Astrocyte of the spinal cord (primary cell): ENCODE results near the gene RPL3.
"Not testable (repeated sequence)": the region's sequence is repeated elsewhere in the genome, so short reads cannot be mapped to it uniquely, and the experiment has no call there.

Source experiments
- DNase-seq: peaks from one replicate; pipeline ENCODE4 v3.0.0; 2011; ENCODE audit warnings: low read depth, low spot score
- H3K4me3 ChIP-seq: 2 replicates; pipeline ENCODE4 v1.5.1; 2011; ENCODE audit warnings: low read depth, mild to moderate bottlenecking, low read length, moderate library complexity
- in situ Hi-C: cut with HindIII; loops from 2 replicates; pipeline ENCODE4 v1.10.0; 2017; ENCODE audit warnings: low sequenced_read_pairs
- TF ChIP-seq, protein P1 (sequence below): IDR thresholded peaks from 2 replicates; pipeline ENCODE4 v1.5.1; 2012; ENCODE audit warnings: low read depth, mild to moderate bottlenecking, low read length, inconsistent platforms

The RPL3 gene

DNA sequence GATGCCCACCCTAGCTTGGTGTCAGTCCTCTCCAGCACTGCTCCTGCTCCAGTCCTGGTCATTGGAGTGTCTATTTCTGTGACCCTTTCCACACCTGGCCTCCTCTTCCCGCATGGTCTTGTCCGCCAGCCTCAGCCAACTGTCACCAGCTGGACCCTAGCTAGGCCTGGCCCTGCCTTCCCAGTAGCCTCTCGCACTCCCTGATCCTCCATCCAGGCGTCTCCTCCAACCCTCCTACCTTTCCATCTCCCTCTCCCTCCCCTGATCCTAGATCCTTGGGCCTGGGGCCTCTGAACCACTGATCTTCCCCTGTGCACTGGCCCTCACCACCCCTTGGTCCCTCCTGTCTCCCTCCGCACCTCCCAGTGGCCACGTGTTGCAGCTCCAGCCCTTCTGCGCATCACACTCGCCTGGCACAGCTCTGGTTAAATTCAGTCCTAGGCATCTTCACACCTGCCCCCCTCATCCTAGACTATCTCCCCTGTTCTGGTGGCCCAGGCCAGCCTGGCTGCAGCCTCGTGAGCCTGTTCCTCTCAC, 40.3 kb upstream of the RPL3 start:
- no peak overlapping the region for H3K4me3 ChIP-seq
- in situ Hi-C loops: no loop called here
- TF ChIP-seq, protein P1, sequence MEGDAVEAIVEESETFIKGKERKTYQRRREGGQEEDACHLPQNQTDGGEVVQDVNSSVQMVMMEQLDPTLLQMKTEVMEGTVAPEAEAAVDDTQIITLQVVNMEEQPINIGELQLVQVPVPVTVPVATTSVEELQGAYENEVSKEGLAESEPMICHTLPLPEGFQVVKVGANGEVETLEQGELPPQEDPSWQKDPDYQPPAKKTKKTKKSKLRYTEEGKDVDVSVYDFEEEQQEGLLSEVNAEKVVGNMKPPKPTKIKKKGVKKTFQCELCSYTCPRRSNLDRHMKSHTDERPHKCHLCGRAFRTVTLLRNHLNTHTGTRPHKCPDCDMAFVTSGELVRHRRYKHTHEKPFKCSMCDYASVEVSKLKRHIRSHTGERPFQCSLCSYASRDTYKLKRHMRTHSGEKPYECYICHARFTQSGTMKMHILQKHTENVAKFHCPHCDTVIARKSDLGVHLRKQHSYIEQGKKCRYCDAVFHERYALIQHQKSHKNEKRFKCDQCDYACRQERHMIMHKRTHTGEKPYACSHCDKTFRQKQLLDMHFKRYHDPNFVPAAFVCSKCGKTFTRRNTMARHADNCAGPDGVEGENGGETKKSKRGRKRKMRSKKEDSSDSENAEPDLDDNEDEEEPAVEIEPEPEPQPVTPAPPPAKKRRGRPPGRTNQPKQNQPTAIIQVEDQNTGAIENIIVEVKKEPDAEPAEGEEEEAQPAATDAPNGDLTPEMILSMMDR: no peak
- DNase-seq: no peak

DNA sequence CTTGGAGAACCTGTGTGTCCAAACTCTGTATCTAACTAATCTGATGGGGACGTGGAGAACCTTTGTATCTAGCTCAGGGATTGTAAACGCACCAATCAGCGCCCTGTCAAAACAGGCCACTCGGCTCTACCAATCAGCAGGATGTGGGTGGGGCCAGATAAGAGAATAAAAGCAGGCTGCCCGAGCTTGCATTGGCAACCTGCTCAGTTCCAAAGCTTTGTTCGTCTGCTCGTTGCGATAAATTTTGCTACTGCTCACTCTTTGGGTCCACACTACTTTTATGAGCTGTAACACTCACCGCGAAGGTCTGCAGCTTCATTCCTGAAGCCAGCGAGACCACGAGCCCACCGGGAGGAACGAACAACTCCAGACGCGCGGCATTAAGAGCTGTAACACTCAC, 38.8 kb upstream of the RPL3 start:
- DNase-seq, in situ Hi-C loops, H3K4me3 ChIP-seq: not testable (repeated sequence)

DNA sequence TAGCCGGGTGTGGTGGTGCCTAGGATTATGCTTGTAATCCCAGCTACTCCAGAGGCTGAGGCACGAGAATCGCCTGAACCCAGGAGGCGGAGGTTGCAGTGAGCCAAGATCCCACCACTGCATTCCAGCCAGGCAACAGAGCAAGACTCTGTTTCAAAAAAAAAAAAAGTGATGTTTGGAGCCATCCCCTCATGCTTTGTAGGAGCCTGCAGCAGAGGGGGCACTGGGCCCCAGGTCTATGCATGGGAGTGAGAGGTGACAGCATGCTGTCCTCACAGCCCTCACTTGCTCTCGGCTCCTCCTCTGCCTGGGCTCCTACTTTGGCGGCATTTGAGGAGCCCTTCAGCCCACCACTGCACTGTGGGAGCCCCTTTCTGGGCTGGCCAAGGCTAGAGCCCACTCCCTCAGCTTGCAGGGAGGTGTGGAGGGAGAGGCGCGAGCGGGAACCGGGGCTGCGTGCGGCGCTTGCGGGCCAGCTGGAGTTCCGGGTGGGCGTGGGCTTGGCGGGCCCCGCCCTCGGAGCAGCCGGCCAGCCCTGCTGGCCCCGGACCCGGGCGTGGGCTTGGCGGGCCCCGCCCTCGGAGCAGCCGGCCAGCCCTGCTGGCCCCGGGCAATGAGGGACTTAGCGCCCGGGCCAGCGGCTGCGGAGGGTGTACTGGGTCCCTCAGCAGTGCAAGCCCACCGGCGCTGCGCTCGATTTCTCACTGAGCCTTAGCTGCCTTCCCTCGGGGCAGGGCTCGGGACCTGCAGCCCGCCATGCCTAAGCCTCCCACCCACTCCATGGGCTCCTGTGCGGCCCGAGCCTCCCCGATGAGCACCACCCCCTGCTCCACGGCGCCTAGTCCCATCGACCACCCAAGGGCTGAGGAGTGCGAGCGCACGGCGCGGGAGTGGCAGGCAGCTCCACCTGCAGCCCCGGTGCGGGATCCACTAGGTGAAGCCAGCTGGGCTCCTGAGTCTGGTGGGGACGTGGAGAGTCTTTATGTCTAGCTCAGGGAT, 38.0 kb upstream of the RPL3 start:
- DNase-seq, H3K4me3 ChIP-seq, in situ Hi-C loops: not testable (repeated sequence)

DNA sequence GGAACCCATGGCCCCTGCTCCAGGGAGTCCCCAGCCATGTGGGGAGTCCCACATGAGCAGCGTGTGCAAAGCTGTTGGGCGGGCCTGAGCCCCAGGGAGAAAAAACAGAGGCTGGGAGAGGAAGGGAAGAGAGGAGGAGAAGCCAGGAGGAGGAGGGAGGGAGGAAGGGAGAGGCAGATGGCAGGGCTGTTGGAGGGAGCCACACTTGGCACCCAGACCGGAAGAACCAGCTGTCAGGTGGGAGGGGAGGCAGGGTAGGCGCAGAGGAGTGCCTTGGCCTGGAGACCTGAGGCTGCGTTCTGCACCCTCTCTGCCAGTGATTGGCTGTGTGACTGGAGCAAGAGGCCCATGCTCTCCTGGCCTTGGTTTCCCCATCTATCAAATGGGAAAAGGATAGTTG, 37.0 kb upstream of the RPL3 start:
- DNase-seq: no peak
- no peak overlapping the region for H3K4me3 ChIP-seq
- in situ Hi-C loops: no loop called here
- TF ChIP-seq, protein P1: no peak

DNA sequence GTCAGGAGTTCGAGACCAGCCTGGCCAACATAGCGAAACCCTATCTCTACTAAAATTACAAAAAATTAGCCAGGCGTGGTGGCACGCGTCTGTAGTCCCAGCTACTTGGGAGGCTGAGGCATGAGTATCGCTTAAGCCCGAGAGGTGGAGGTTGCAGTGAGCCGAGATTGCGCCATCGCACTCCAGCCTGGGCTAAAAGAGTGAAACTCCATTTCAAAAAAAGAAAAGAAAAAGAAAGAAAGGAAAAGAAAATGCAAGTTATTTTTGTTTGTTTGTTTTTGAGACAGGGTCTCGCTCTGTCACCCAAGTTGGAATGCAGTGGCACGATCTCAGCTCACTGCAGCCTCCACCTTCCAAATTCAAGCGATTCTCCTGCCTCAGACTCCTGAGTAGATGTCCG, 36.4 kb upstream of the RPL3 start:
- DNase-seq, H3K4me3 ChIP-seq, in situ Hi-C loops: not testable (repeated sequence)

DNA sequence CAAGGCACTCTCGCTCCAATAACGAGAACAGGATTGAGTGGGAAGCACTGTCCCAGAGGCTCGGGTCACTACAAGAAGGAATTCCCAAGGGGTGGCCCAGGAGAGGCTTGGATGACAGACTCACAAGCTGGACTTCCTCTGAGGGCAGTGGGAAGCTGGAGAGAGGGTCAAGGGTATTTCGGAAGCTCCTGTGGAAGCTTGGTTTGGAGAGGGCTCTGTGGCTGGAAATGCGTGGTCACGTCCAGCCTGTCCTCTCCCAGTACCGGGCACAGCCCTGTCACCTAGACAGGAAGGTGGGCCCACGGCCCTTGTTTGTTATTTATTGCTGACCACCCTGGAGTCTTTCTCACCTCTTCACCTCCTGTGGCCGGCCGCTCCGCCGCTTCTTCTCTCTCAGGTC, 35.7 kb upstream of the RPL3 start:
- in situ Hi-C loops: no loop called here
- no peak for DNase-seq
- H3K4me3 ChIP-seq: no peak overlapping the region
- TF ChIP-seq, protein P1: no peak

DNA sequence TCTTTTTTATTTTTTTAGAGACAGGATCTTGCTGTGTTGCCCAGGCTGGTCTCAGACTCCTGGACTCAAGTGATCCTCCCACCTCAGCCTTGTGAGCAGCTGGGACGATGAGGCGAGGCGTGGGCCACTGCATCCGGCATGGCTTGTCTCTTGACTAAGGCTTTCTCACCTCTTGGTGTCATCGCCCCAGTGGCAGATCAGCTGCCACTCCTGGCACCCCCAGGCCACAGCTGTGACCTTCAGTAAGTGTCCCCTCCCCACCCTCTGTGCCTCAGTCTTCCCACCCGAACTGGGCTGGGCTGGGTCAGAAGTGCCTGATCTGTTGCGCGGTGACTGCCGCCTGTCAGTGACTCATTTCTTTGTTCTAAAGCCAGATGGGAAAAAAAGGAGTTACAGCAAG, 33.9 kb upstream of the RPL3 start:
- no peak overlapping the region for H3K4me3 ChIP-seq
- DNase-seq: no peak
- in situ Hi-C loops: no loop called here
- TF ChIP-seq, protein P1: no peak

DNA sequence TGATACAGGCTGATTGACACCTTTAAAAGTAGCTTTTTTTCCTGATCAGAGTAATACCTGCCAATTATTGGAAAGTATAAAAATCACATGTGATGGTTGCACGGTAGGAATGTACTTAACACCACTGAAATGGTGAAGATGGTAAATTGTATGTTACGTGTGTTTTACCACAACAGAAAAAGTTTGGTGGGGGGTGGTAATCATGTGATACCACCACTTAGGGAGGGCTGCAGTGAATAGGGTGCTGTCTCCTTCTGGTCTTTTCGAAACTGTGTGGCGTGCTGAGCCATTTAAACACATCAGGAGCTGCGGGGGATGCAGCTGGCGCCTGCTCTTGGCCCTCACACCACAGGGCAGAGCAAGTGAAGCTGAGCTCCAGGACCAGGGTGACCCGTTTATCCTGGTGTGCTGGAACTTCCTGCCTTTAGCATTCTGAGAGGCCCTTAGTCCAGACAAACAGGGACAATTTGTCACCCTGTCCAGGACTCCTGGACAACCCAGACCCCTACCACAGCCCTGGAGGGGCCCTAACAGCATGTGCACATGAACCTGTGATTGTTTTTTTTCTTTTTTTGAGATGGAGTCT, 33.0 kb upstream of the RPL3 start:
- no peak overlapping the region for H3K4me3 ChIP-seq
- in situ Hi-C loops: no loop called here
- TF ChIP-seq, protein P1: no peak
- no peak for DNase-seq
